A549 (cell line): ENCODE data around the gene CITED4. TPM values are rescaled to one million over a fixed set of nuclear protein-coding genes. Genes with fewer than 3 reads are reported as not detected.
A peak's percentile ranks its signal among the peaks of the same experiment; 100 is the strongest.

Source experiments
- ATAC-seq, 2 experiments: fragments of 200-7000 bp in 1 of 2; fragments of >200 bp in 1 of 2; cut with Nextera tagmentation in 1 of 2; cut with Tn5 transposase in 1 of 2; 3 replicates each; pipeline versions ENCODE4 v1.8.0 to v1.9.1; 2018 to 2020; ENCODE audit warnings: mild to moderate bottlenecking in 1 of 2, moderate library complexity in 1 of 2
- CTCF ChIA-PET: fragments of 300-600 bp; sonication (Branson Sonifier 250); formaldehyde crosslinking; extraction: SDS; loops from one replicate; lab custom pipeline; 2021; ENCODE audit warnings: antibody characterized with exemption, inconsistent platforms; lab: Yijun Ruan, JAX
- POLR2A ChIA-PET: fragments of 350-600 bp; formaldehyde crosslinking; extraction: SDS; loops from one replicate; lab custom pipeline; 2021; ENCODE audit warnings: antibody characterized with exemption, inconsistent platforms; lab: Yijun Ruan, JAX
- DNase-seq, 2 experiments: peaks; one replicate each; pipeline versions ENCODE4 v3.0.0 to v3.0.0-alpha.2; 2011 to 2016; ENCODE audit warnings: low read depth in 1 of 2, low spot score in 1 of 2
- FAIRE-seq: peaks from 2 replicates; lab custom pipeline; 2011; peaks lifted over from hg19 to GRCh38; lab: Jason Lieb, UNC
- H3K27ac ChIP-seq, 2 experiments: fragments of >200 bp; sonication (Bioruptor Twin); formaldehyde crosslinking; 3 replicates each; pipeline ENCODE4 v1.5.1; 2016 to 2017
- H3K4me1 ChIP-seq: fragments of >200 bp; sonication (Bioruptor Twin); formaldehyde crosslinking; 3 replicates; pipeline ENCODE4 v1.6.1; 2016
- H3K4me2 ChIP-seq: fragments of >200 bp; sonication (Bioruptor Twin); formaldehyde crosslinking; 3 replicates; pipeline ENCODE4 v1.6.1; 2016
- H3K4me3 ChIP-seq: fragments of >200 bp; sonication (Bioruptor Twin); formaldehyde crosslinking; 3 replicates; pipeline ENCODE4 v1.5.1; 2016
- H3K9me3 ChIP-seq: fragments of >200 bp; sonication (Bioruptor Twin); formaldehyde crosslinking; 3 replicates; pipeline ENCODE4 v1.6.1; 2016
- CEBPB ChIP-seq, 2 experiments: fragments of >200 bp in 1 of 2; sonication (Bioruptor Twin) in 1 of 2; formaldehyde crosslinking in 1 of 2; IDR thresholded peaks; 2 replicates each; pipeline ENCODE4 v1.6.1; 2012 to 2016
- FOSB ChIP-seq: fragments of 250-450 bp; sonication (Bioruptor Pico); IDR thresholded peaks from 2 replicates; pipeline ENCODE4 v1.5.0; 2020; ENCODE audit warnings: mild to moderate bottlenecking, moderate library complexity
- FOSL2 ChIP-seq, 2 experiments: fragments of 450-650 bp in 1 of 2; fragments of >200 bp in 1 of 2; sonication (Bioruptor Twin) in 1 of 2; formaldehyde crosslinking; IDR thresholded peaks; 2 replicates each; pipeline versions ENCODE4 v1.5.0 to v1.6.1; 2016 to 2020; ENCODE audit warnings: mild to moderate bottlenecking in 1 of 2, moderate library complexity in 1 of 2
- FOXS1 ChIP-seq: fragments of 250-450 bp; sonication (Bioruptor Pico); IDR thresholded peaks from 2 replicates; pipeline ENCODE4 v1.5.0; 2020; ENCODE audit warnings: mild to moderate bottlenecking, moderate library complexity
- HEYL ChIP-seq: fragments of 250-450 bp; sonication (Bioruptor Pico); IDR thresholded peaks from 2 replicates; pipeline ENCODE4 v1.8.0; 2021; ENCODE audit warnings: mild to moderate bottlenecking, moderate library complexity
- HOXB13 ChIP-seq: fragments of 250-450 bp; sonication (Bioruptor Pico); IDR thresholded peaks from 2 replicates; pipeline ENCODE4 v1.5.0; 2020; ENCODE audit warnings: low read depth, mild to moderate bottlenecking, moderate library complexity
- HOXB5 ChIP-seq: fragments of 250-450 bp; sonication (Bioruptor Pico); IDR thresholded peaks from 2 replicates; pipeline ENCODE4 v1.5.0; 2020; ENCODE audit warnings: mild to moderate bottlenecking, moderate library complexity
- MAFK ChIP-seq: fragments of 450-650 bp; IDR thresholded peaks from 2 replicates; pipeline ENCODE4 v1.6.1; 2014; ENCODE audit not compliant: partially characterized antibody
- MAZ ChIP-seq: fragments of 150-350 bp; IDR thresholded peaks from 2 replicates; pipeline ENCODE4 v1.6.1; 2014; ENCODE audit warnings: antibody characterized with exemption, low read depth, low read length, borderline replicate concordance
- NPAS2 ChIP-seq: fragments of 250-450 bp; sonication (Bioruptor Pico); IDR thresholded peaks from 2 replicates; pipeline ENCODE4 v1.8.0; 2022; ENCODE audit warnings: mild to moderate bottlenecking, moderate library complexity, borderline replicate concordance
- PHF8 ChIP-seq: fragments of 200-600 bp; sonication (generic); IDR thresholded peaks from 2 replicates; pipeline ENCODE4 v1.6.1; 2016; ENCODE audit warnings: low read depth, mild to moderate bottlenecking, antibody characterized with exemption, moderate library complexity, borderline replicate concordance
- POLR2A ChIP-seq: IDR thresholded peaks from 2 replicates; pipeline ENCODE4 v1.6.1; 2012; ENCODE audit warnings: mild to moderate bottlenecking, low read length
- RAD21 ChIP-seq, 2 experiments: fragments of >200 bp in 1 of 2; sonication (Bioruptor Twin) in 1 of 2; formaldehyde crosslinking in 1 of 2; IDR thresholded peaks in 1 of 2; conservative IDR thresholded peaks in 1 of 2; 2 replicates in 1 of 2; 3 replicates in 1 of 2; pipeline ENCODE4 v1.6.1; 2012 to 2018; ENCODE audit warnings: inconsistent platforms in 1 of 2
- RCOR1 ChIP-seq: fragments of 150-350 bp; IDR thresholded peaks from 2 replicates; pipeline ENCODE4 v1.6.1; 2014; ENCODE audit warnings: antibody characterized with exemption, low read length, low read depth
- RFX5 ChIP-seq: fragments of 450-650 bp; IDR thresholded peaks from 2 replicates; pipeline ENCODE4 v1.7.1; 2014; ENCODE audit warnings: antibody characterized with exemption, mild to moderate bottlenecking, moderate library complexity
- RNF2 ChIP-seq: fragments of 200-600 bp; sonication (generic); IDR thresholded peaks from 2 replicates; pipeline ENCODE4 v1.6.1; 2016; ENCODE audit warnings: low read depth, mild to moderate bottlenecking, antibody characterized with exemption, moderate library complexity, borderline replicate concordance
- ZC3H11A ChIP-seq: fragments of 450-650 bp; IDR thresholded peaks from 2 replicates; pipeline ENCODE4 v1.6.1; 2014; ENCODE audit warnings: antibody characterized with exemption, mild to moderate bottlenecking
- ZSCAN20 ChIP-seq: fragments of 250-450 bp; sonication (Bioruptor Pico); IDR thresholded peaks from 2 replicates; pipeline ENCODE4 v1.8.0; 2022; ENCODE audit warnings: mild to moderate bottlenecking, moderate library complexity
- WGBS: methylation state at CpG from one replicate; pipeline ENCODE4 v1.1.6; 2017; ENCODE audit errors: missing lambda C conversion rate; 5-methylcytosine and 5-hydroxymethylcytosine counted together
- polyA plus RNA-seq, 4 experiments: library from polyadenylated mRNA; depleted of rRNA in 3 of 4; stranded (reverse); fragments of >200 nt; fragmentation: RNase III in 1 of 4; extraction: RNeasy Plus Mini Kit Qiagen cat#74134 plus additional on column Dnase treatment in 1 of 4; gene quantifications; 2 replicates in 3 of 4; 3 replicates in 1 of 4; pipeline ENCODE4 v1.2.3, GENCODE V29; 2011 to 2017
- TF ChIP-seq, protein P1 (sequence below): IDR thresholded peaks from 2 replicates; pipeline ENCODE4 v1.6.1; 2012
- TF ChIP-seq, protein P2 (sequence below): fragments of 150-350 bp; IDR thresholded peaks from 2 replicates; pipeline ENCODE4 v1.6.1; 2014; ENCODE audit warnings: low read depth, mild to moderate bottlenecking, low read length
- TF ChIP-seq, protein P3 (sequence below): IDR thresholded peaks from 2 replicates; pipeline ENCODE4 v1.6.1; 2012; ENCODE audit warnings: low read depth, borderline replicate concordance
- TF ChIP-seq, protein P4 (sequence below): fragments of 200-600 bp; sonication (generic); IDR thresholded peaks from 2 replicates; pipeline ENCODE4 v1.6.1; 2016; ENCODE audit warnings: antibody characterized with exemption, mild to moderate bottlenecking, moderate library complexity

The CITED4 gene
- polyA plus RNA-seq, 2 of the 4 experiments (the other 2 are of a cell fraction) = 7.1 to 32.2 TPM

DNA sequence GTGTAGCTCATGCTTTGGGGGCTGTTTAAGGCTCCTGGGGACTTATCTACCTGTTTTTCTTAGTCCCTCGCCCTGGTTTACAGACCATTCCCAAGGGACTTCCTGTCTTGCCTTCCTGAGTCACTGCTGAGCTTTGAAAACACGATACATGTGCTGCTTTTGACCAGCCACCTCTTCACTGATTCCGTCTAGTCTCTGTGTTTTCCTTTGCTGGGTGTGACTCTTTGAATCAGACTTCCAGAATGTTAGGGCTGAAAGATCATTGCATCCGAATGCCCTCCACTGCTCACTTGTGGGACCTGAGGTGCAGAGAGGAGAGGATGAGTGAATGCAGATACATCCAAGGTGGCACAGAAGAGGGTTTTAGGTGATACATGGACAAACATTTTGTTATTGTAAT, 35.4 kb upstream of the CITED4 start:
- DNase-seq (peak; percentile 33 to 76), ATAC-seq (peak; percentile 67 to 78; a peak in 5 of 6 replicates), FAIRE-seq (no peak)
- peak overlapping the region; percentile 58 for H3K4me2 ChIP-seq
- ChIA-PET CTCF (interaction anchor here (1.0 to 2.2 kb wide), 7 partner anchors 15 to 56 kb away, joined by 3 to 14 read pairs (median 4); no protein-coding TSS in a partner anchor), POLR2A (interaction anchor here (0.5 to 1.3 kb wide), 2 partner anchors 35 to 51 kb away, joined by 4 to 11 read pairs; partner anchors contain the start of gene CITED4)
- no peak overlapping the region for H3K4me3 ChIP-seq
- H3K9me3 ChIP-seq = peaks cover 21% of the 10 kb centered on the region
- H3K4me1 ChIP-seq = peaks cover 40% of the 10 kb centered on the region
- H3K27ac ChIP-seq = peak overlapping the region; percentile 73 to 85
- TF ChIP-seq FOSL2 (IDR thresholded peaks at IDR 0.05) (no peak), FOSL2 (CRISPR knock-in tag; IDR thresholded peaks at IDR 0.05) (peak; percentile 40), MAFK (peak; percentile 3), RCOR1 (no peak), RAD21 (conservative IDR thresholded peaks at IDR 0.05 in 1 of 2, IDR thresholded peaks at IDR 0.05 in 1 of 2) (peak in 1 of 2 experiments; percentile 8; a peak in 1 of 5 replicates)
- TF ChIP-seq, protein P1, sequence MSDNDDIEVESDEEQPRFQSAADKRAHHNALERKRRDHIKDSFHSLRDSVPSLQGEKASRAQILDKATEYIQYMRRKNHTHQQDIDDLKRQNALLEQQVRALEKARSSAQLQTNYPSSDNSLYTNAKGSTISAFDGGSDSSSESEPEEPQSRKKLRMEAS = peak; percentile 63
- WGBS = 12% methylated on average over 4 of the region's 4 CpGs

DNA sequence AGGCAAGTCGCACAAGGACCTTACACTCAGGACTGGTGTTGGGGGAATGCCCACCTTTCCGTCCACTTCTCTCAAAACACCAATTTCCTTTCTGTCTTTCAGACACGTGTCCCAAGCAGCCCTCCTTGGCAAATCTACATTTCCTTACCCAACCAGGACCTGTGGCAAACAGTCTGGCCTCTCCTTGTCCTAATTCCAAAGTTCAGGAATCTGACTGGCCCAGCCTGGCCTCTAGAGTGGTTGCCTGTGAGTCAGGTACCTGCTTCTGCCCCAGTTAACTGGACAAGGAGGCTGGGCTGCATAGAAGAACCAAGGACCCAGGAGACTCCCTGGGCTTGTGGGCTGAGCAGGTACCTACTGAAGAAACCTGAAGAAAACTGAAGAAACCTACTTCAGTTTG, 34.3 kb upstream of the CITED4 start:
- Histone ChIP-seq H3K9me3 (peaks cover 21% of the 10 kb centered on the region), H3K4me1 (peaks cover 29% of the 10 kb centered on the region), H3K27ac (peak overlapping the region; percentile 73 to 85; a peak in 5 of 6 replicates), H3K4me3 (no peak overlapping the region), H3K4me2 (no peak overlapping the region)
- POLR2A ChIA-PET = no interaction called here
- FAIRE-seq (no peak), DNase-seq (no peak), ATAC-seq (no peak)
- CTCF ChIA-PET = interaction anchor here (2.2 kb wide), 1 partner anchor 53 kb away, joined by 14 read pairs; no protein-coding TSS in a partner anchor
- no peak for TF ChIP-seq HOXB13 (CRISPR knock-in tag)
- TF ChIP-seq MAZ = no peak
- no peak for TF ChIP-seq RNF2
- TF ChIP-seq NPAS2 (CRISPR knock-in tag) = no peak
- TF ChIP-seq, protein P2, sequence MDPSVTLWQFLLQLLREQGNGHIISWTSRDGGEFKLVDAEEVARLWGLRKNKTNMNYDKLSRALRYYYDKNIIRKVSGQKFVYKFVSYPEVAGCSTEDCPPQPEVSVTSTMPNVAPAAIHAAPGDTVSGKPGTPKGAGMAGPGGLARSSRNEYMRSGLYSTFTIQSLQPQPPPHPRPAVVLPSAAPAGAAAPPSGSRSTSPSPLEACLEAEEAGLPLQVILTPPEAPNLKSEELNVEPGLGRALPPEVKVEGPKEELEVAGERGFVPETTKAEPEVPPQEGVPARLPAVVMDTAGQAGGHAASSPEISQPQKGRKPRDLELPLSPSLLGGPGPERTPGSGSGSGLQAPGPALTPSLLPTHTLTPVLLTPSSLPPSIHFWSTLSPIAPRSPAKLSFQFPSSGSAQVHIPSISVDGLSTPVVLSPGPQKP = no peak
- no peak for TF ChIP-seq POLR2A
- TF ChIP-seq HEYL (CRISPR knock-in tag) = no peak
- TF ChIP-seq, protein P3, sequence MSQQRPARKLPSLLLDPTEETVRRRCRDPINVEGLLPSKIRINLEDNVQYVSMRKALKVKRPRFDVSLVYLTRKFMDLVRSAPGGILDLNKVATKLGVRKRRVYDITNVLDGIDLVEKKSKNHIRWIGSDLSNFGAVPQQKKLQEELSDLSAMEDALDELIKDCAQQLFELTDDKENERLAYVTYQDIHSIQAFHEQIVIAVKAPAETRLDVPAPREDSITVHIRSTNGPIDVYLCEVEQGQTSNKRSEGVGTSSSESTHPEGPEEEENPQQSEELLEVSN = no peak
- no peak for TF ChIP-seq FOXS1 (CRISPR knock-in tag)
- TF ChIP-seq ZC3H11A = no peak
- TF ChIP-seq, protein P4, sequence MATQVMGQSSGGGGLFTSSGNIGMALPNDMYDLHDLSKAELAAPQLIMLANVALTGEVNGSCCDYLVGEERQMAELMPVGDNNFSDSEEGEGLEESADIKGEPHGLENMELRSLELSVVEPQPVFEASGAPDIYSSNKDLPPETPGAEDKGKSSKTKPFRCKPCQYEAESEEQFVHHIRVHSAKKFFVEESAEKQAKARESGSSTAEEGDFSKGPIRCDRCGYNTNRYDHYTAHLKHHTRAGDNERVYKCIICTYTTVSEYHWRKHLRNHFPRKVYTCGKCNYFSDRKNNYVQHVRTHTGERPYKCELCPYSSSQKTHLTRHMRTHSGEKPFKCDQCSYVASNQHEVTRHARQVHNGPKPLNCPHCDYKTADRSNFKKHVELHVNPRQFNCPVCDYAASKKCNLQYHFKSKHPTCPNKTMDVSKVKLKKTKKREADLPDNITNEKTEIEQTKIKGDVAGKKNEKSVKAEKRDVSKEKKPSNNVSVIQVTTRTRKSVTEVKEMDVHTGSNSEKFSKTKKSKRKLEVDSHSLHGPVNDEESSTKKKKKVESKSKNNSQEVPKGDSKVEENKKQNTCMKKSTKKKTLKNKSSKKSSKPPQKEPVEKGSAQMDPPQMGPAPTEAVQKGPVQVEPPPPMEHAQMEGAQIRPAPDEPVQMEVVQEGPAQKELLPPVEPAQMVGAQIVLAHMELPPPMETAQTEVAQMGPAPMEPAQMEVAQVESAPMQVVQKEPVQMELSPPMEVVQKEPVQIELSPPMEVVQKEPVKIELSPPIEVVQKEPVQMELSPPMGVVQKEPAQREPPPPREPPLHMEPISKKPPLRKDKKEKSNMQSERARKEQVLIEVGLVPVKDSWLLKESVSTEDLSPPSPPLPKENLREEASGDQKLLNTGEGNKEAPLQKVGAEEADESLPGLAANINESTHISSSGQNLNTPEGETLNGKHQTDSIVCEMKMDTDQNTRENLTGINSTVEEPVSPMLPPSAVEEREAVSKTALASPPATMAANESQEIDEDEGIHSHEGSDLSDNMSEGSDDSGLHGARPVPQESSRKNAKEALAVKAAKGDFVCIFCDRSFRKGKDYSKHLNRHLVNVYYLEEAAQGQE = no peak
- TF ChIP-seq PHF8 = no peak
- no peak for TF ChIP-seq RAD21 (conservative IDR thresholded peaks at IDR 0.05 in 1 of 2, IDR thresholded peaks at IDR 0.05 in 1 of 2)
- no peak for TF ChIP-seq CEBPB (IDR thresholded peaks at IDR 0.05)
- no peak for TF ChIP-seq HOXB5 (CRISPR knock-in tag)
- no peak for TF ChIP-seq RFX5
- no peak for TF ChIP-seq FOSB
- no peak for TF ChIP-seq ZSCAN20 (CRISPR knock-in tag)
- WGBS = 93% methylated on average over 3 of the region's 3 CpGs
